GM18502 (cell line): ENCODE data around the gene ASF1B.
A peak's percentile ranks its signal among the peaks of the same experiment; 100 is the strongest.
"Not testable (repeated sequence)": the region's sequence is repeated elsewhere in the genome, so short reads cannot be mapped to it uniquely, and the experiment has no call there.

ENCODE experiments used
- ATAC-seq: cut with Tn5 transposase; IDR thresholded peaks from one replicate; pipeline ENCODE4 v1.9.1; 2021; ENCODE audit warnings: mild to moderate bottlenecking; ENCODE audit not compliant: unreplicated experiment, poor library complexity

The ASF1B gene

DNA sequence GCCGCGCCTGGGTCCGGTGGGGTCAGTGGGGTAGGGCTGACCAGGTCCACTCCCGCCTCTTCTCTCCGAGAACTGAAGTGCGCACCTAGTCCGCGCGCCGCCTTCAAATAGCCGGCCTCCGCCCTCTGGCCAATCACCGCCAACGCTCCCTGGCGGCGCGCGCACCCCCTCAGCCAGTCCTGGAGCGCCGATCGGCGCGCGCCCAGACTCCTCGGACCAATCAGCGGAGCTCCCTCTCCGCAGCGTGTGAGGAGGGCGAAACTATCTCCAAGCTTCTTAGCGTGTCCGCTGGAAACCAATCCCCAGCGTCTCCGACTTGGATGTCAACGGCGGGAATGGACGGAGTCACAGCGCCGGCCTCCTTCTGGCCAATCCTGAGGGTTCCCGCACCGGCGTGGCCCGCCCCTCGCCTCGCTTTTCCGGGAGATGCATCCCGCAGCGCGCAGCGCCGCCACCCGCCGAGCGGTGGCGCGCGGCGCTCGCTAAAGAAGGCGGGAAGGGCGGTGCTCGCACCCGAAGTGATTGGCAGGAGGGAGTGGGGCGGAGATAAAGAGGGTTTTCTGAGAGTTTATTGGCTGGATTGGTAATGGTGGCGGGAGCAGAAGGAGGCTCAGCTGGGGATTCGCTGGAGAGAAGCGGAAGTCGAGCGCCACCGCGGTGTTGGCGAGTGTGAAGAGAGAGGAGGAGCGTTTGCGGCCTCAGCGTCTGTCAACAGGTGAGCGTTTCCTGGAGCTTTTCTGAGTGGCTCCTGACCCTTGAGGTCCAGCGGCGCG, at the start of gene ASF1B:
Gene ASF1B, minus strand, starts transcription at position 81 of the 773 bp plus-strand sequence. CDS start 133 bp downstream, outside the sequence.
- ATAC-seq = peak; percentile 80

DNA sequence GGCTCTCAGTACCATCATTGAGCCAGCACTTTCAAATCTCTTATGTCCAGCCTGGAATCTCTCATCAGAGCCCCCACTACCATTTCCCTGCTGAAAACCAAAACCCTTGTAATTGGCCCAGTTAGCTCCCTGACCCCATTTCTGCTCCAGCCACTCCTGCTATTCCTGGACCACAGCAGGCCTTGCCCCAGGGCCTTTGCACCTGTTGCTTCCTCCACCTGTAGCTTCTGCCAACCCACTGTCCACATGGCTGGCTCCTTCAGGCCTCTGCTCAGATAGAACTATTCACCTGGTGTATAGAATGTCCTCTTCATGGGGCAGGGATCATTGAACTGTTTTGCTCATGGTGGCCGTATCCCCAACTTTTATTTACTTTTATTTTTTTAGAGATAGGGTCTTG, 49.3 kb upstream of the ASF1B start:
- ATAC-seq = not testable (repeated sequence)

DNA sequence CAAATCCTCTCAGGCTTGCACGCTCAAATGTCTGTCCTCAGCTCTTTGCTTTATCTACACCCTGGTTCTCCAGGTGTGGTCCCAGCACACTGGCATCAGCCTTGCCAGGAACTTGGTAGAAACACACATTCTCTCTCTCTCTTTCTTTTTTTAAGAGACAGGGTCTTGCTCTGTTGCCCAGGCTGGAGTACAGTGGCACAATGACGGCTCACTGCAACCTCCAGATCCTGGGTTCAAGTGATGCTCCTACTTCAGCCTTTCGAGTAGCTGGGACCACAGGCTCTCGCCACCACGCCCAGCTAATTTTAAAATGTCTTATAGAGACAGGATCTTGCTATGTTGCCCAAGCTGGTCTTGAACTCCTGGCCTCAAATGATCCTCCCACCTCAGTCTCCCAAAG, 48.8 kb upstream of the ASF1B start:
- no peak for ATAC-seq

DNA sequence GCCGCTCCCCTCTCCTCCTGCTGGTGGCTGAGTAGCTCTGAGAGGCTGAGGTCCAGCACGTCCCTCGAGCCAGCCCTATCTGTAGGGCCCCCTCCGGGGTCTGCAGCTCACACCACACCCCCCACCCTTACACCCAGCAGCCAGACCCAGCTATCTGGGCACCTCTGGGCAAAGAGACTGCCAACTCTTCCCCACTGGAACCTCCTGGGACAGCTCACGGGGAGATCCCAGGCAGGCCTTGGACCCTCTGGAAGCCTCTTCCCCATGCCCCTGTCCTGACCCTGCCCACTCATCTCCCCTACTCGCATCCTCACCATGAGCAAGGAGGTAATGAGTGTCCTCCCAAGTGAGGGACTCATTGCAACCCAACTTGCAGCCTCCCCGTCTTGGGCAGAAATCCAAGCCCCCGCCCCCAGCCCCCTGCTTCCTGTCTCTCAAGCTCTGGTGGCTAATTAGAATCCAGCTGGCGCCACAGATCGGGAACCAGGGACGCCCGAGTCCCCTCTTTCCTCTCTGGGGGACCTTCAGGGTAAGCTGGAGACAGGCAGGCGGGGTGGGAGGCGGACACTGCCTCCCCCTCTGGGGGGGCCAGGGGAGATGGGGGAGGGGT, 47.5 kb upstream of the ASF1B start:
- no peak for ATAC-seq

DNA sequence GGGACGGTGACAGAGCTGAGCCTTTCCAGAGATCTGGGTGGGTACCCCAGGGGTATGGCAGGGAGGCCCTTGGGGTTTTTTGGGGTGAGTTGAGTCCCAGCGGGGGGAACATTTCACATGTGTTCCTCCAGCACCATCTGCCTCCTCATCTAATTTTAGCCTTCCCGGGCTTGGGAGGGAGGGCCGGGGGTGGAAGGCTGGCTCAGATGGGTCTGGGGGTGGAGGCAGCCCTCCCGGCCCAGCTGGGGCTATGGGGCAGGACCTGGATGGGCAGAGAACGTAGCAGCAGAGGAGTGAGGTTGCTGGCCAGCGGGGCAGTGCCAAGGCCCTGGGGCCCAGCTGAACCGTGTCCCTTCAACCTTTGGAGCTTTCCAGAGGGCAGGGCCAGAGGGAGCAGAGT, 46.1 kb upstream of the ASF1B start:
- ATAC-seq = no peak

DNA sequence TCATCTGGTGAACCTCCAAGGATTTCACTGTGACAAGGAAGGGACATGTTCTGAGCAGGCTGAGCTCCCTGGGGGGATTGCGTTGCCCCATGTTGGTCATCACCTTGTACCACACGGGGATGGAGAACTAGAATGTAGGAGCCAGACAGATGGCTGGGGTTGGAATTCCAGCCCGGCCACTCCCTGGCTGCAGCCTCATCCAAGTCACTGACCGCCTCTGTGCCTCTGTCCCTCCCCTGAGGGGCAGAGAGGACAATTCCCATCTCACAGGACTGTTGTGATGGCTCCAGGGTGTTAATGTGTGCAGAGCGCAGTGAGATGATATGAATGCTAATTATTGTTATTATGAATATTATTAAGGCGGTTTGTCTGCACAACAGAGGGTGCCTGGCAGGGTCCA, 45.5 kb upstream of the ASF1B start:
- no peak for ATAC-seq

DNA sequence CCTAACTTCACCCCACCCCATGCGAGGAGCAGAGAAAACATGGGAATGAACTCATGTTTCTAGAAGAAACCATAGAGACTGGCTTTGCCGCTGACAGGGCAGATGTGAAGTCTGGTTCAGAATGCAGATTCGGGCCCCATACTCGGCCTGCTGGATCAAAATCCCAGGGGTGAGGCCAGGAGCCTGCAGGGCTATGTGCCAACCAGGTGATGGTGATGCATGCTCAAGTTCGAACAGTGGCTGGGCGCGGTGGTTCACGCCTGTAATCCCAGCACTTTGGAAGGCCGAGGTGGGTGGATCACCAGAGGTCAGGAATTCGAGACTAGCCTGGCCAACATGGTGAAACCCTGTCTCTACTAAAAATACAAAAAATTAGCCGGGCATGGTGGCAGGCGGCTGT, 44.8 kb upstream of the ASF1B start:
- ATAC-seq = not testable (repeated sequence)

DNA sequence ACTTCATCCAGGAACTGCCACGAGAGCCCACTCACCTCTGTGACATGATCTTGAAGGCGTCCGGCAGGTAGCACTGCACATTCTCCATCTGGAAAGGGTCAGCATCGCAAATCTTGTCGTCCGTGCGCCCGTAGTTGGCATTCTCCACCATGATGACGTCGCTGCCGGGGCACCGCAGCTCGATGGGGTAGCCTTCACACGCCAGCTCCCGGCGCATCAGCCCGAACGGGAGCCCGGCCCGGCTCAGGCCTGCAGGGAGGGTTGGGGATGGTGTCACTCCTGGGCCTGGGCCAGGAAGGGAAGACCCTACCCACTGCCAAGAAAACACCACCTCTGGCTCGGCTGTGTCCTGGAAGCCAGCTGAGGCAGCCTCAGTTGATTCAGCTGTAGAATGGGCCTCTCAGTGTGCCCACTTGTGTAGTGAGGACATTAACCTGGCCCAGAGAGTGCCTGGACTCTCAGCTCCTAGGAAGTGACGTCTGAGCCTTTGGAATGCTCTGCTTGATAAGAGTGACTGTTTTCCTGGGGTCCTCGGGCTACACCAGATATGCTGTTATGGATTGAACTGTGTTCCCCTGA, 41.2 kb upstream of the ASF1B start:
- no peak for ATAC-seq

DNA sequence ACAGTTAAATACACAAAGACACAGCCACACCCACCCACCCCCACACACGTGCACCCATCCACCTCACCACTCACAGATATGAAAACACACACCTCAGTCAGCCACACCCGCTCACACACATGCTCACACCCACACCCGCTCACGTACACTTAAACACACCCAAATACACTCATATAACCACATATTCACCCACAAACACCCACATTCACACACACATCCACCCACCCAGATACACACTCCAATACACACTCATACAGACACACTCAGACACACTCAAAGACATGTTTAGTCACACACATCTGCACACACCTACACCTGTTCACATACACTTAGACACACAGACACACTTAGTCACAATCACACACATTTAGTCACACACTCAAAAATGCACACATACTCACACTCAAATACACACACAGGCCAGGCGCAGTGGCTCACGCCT, 39.0 kb upstream of the ASF1B start:
- ATAC-seq = no peak

DNA sequence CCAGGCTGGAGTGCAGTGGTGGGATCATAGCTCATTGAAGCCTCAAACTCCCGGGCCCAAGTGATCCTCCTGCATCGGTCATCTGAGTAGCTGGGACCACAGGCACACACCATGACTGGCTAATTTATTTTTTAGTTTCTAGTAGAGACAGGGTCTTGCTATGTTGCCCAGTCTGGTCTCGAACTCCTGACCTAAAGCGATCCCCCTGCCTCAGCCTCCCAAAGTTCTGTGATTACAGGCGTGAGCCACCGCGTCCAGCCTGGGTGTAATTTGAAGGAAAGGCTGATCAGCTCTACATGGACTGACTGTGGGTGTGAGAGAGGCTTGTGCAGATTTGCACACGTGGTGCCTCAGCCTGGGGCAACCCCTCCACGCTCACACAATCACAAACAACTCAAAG, 38.5 kb upstream of the ASF1B start:
- ATAC-seq = no peak

DNA sequence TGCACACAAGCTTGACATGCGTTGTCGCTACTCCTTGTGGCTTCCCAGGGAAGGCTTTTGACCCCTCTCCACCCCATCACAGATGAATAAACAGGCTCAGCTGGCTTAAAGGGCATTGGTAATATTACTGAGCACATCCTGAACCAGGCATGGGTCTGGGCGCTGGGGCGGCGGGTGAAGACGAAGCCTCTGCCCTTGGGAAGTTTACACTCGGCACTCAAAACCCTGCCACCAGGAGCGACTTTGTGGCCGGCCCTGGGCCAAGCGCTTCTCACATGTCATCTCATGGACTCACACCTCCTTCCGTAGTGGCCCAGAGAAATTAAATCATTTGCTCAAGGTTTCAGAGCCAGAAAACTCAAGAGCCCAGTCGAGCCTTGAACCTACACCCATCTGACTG, 32.6 kb upstream of the ASF1B start:
- ATAC-seq = no peak

DNA sequence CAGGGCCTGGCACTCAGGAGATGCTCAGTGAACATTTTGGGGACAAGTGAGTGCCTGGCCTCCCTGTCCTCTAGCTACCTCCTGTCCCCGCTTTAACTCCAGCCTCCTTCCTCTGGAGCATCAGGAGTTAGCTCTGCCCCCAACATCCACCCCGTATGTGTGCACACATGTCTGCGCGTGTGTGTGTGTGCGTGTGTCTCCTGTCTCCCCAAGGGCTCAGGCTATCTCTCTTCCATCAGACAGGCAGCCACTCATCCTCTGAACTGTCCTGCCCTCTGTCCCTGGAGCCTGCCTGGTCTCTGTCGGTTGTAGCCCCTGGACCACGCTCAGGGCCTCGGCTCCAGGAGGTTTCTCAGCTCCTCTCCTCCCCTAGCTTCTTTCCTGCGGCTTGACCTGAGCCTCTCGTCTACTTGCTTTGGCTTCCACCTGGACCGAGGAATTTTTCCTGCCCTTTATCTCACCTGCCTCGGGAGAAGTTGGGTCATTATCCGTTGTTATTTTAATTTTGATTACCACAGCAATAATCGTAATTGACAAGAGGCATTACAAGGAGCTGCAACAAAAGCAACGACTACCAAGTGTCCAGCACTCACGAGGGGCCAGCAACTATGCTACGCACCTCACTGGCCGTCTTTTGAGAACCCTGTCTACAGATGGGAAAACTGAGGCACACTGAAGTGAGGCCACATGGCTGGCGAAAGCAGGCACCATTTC, 32.0 kb upstream of the ASF1B start:
- no peak for ATAC-seq

DNA sequence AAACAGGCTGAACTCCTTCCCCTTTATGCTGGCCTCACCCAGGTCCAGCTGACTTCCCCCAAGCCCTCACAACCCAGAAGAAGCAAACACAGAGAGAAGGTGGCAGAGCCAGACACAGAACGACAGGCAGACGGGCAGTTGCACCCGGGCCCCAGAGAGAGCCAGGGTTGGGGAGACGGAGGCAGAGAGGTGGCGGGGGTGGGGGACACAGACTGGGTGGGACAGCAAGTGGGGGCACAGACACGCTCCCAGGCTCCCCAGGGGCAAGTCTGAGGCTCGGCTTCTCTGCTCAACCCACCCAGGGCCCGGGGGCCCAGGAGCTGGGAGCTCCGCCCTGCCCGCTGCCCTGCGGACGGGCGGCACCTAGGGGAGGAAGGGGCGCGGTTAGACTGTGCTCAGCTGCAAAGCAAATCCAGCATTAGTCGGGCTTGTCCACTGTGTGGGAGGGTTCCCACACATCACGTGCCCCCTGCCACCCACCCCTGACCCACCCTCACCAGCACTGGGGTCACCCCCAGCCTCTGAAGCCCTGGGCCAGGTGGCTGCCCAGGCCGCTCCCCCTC, 31.3 kb upstream of the ASF1B start:
- ATAC-seq = no peak

DNA sequence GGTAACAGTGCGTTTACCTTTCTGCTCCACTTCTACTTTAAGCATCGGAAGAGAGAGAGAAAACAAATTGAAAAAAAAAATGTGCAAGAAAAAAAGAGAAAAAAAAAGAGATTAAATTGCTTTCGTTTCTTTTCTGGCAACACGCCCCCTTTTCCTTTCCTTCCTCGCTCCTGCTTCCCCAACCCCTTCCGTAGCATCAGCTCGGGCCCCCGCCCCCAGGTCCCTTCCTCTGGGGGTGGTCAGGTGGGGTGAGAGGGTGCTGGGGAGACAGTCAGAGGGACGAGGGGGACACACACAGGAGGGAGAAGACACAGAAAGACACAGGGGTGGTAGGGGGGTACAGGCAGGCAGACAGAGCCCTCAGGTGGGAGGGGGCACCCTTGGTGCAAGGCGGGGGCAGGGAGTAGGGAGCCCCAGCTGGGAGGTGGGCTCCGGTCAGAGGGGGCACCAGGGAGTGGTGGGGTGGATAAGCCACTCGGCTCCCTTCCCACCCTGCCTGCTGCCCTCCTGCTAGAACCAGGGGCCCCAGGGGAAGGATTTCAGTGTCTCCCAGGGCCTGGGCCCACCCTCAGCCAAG, 30.7 kb upstream of the ASF1B start:
- ATAC-seq = no peak

DNA sequence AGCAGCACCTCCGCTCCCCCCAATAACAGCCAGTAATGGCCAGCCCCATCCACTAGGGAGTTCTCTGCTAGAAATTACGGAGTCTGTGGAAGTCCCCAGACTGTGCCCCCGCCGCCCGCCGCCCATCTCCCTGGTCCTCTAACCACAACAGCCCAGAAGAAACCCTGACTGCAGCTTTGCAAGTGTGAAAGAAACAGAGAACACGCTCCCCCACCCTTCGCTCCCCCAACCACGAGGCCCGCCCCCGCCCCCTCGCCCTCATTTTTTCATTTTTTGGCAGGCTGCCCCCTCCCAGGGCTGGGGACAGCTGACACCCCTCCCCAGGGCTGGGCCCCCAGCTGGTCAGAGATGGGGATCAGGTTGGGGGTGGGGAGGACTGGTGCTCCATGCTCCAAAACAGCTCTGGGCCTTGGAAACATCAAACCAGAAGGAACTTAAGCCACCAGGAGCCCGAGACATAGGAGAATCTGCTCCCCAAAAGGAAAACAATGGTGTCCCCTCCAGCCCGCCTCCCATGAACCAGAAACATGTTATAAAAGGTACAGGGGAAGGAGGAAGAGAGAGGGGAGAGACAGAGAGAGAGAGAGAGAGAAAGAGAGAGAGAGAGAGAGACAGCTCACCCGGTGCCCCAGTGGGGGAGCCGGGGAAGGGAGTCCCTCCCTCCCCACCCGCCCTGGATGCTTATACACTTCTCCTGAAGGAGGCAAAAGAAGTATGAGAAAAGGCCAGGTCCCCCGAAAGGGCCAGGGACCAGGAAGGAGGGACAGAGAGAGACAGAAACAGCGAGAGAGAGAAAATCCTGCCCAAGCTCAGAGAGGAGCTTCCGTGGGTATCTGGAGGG, 29.8 kb upstream of the ASF1B start:
- ATAC-seq = no peak

DNA sequence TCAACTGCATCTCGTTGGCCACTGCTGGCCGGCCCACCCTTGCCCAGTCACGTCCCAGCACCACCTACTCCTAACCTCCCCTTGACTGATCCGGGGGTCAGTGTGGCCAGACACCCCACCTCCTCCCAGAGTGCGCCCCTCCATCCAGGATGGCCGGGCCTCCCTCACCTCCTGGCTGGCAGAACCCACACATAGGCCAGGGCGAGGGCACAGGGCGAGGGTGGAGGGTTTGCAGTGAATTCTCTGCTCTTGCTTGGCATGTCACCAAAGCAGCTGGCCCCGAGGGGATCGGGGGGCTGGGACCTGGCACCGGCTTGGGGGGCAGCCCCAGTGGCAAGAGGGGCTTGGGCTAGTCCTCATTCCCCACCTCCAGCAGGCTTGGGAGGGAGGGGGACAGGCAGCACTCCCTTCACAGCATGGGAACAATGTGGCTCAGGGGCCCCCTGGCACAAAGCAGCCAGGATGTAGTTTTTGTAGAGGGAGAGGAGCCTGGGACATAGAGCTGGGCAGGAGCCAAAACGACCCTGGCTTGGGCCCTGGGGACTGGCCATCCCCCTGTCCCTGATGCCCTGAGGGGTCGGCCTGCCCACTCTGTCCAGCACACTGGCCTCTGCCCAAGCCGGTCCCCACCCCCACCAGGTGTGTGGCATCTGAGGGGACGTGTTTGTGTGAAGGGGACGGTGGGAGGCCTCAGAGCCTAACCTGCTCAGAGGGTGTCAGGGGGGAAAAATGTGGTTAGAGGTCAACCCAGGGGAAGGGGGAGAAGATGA, 28.5 kb upstream of the ASF1B start:
- no peak for ATAC-seq

DNA sequence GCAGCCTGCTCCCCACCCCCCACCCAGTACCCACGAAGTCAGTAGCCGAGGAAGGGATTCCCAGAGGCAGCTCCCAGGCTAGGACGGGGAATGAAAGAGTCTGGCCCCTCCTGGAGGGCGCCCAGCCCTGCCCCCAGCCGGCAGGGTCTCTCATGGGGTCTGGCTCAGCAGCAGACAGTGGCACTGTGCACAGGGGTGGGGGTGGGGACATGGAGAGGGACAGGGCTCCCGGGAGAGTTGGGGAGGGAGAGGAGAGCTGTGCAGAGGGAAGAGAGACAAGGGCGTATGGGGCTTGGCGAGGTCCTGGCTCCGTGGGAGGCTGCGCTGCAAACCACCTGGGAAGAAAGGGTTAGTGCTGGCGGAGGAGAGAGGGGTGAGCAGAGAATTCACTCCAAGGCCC, 27.7 kb upstream of the ASF1B start:
- ATAC-seq = no peak

DNA sequence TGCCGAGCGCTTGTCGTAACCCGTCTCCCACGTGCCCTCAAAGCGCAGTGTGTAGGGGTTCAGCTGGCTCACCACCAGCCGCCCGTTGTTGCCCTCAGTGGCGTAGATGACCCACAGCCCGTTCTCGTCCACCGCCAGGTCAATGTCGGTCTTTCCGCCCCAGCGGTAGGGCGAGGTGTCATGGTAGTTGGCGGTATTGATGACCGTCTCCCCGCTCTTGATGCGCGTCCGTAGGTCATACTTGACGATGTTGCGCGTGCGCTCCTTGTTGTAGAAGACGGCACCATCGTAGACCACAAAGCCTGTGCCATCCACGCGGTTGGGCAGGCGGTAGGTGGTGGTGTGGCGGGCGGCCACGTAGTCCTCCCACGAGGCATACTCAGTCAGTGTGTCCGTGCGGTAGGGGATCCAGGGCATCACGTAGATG, 26.5 kb upstream of the ASF1B start:
- ATAC-seq = no peak

DNA sequence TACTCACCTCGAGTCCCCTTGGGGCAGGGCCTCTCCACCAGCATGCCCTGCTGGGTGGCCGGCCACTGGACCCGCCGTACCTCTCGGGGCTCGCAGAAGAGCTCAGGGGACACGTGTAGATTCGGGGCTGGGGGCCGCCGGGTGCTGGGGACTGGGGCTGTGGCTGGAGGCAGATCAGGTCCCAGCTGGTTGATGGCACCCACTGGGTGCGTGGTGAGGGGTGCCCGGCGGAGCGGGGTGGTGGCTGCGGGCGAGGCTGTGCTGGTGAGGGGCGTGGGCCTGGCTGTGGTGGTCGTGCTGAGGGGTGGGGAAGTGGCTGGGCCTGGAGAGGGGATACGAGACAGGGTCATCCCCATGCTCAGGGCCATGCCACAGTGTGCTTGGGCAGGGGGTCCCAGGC, 24.9 kb upstream of the ASF1B start:
- no peak for ATAC-seq
